Neural crest cell (in vitro differentiated cells): ENCODE measurements around the gene BORCS5. TPM values are rescaled to one million over a fixed set of nuclear protein-coding genes. Genes with fewer than 3 reads are reported as not detected.

Experiments
- DNase-seq: peaks from one replicate; pipeline ENCODE4 v3.0.0; 2021; ENCODE audit warnings: low read depth, mixed read lengths, low spot score
- H3K27ac Mint-ChIP-seq: one replicate; pipeline ENCODE4 v1.8.0; 2021; ENCODE audit warnings: mild to moderate bottlenecking, mixed read lengths; ENCODE audit not compliant: unreplicated experiment
- H3K27me3 Mint-ChIP-seq: 2 replicates; pipeline ENCODE4 v1.8.0; 2021; ENCODE audit warnings: low read depth, mild to moderate bottlenecking, mixed read lengths
- H3K36me3 Mint-ChIP-seq: 2 replicates; pipeline ENCODE4 v1.8.0; 2021; ENCODE audit warnings: low read depth, mild to moderate bottlenecking, mixed read lengths
- H3K4me1 Mint-ChIP-seq: 2 replicates; pipeline ENCODE4 v1.8.0; 2021; ENCODE audit warnings: mixed read lengths
- H3K4me3 Mint-ChIP-seq: one replicate; pipeline ENCODE4 v1.8.0; 2021; ENCODE audit warnings: mild to moderate bottlenecking, mixed read lengths
- H3K9me3 Mint-ChIP-seq: 2 replicates; pipeline ENCODE4 v1.8.0; 2021; ENCODE audit warnings: mixed read lengths
- total RNA-seq: library from RNA; stranded (reverse); gene quantifications from 2 replicates; pipeline ENCODE4 v1.2.1, GENCODE V29; 2021
- TF ChIP-seq, protein P1 (sequence below): fragments of 200-600 bp; sonication (generic); conservative IDR thresholded peaks from 2 replicates; pipeline ENCODE4 v1.5.0; 2021; ENCODE audit warnings: antibody characterized with exemption, mild to moderate bottlenecking

Gene BORCS5
- total RNA-seq, 1 donor from 2014 or later, result 15.0 TPM

DNA sequence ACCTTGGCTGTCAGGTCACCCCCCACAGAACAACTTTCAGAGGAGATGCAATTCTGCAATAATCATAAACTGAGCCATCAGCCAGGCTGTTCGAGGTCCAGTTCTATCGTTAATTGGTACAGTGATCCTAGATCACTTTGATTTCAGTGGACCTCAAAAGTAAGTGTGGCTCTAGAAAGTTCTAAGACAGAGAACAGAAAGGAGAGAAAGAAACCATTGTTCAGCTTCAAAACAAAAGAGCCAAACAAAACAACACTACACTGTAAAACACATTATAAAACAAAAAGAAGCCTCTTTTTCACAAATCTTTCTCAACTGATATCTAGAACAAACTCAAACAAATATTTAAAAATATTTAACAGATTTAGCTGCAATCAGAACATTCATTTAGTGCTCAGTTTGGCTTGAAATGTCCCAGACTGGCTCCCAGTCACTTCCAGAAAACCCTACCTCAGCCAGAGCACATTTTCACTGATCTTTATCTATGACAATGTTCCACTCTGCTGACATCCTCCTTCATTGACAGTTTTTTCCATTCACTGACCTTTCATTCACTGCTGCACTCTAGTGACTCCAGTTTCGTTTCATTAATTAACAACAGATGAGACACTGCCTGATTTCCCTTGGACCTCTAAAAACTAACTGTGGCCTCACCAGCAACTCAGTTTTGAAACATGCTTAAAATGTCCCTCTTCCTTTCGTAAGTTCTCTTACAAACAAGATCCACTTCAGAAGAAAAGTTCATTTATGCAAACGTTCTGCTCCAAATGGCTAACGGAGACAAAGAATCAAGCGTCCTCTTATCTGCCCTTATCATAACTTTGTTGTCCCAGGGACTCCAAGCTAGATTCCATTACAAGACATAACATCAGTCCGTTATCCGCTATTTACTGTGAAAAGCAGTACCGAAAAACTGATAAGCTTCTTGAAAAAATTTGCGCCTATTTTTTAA, 148.9 kb downstream of the BORCS5 start:
- H3K27ac Mint-ChIP-seq, result peak overlapping the region; percentile 87
- H3K27me3 Mint-ChIP-seq, result no peaks in the 10 kb centered on the region
- TF ChIP-seq, protein P1, sequence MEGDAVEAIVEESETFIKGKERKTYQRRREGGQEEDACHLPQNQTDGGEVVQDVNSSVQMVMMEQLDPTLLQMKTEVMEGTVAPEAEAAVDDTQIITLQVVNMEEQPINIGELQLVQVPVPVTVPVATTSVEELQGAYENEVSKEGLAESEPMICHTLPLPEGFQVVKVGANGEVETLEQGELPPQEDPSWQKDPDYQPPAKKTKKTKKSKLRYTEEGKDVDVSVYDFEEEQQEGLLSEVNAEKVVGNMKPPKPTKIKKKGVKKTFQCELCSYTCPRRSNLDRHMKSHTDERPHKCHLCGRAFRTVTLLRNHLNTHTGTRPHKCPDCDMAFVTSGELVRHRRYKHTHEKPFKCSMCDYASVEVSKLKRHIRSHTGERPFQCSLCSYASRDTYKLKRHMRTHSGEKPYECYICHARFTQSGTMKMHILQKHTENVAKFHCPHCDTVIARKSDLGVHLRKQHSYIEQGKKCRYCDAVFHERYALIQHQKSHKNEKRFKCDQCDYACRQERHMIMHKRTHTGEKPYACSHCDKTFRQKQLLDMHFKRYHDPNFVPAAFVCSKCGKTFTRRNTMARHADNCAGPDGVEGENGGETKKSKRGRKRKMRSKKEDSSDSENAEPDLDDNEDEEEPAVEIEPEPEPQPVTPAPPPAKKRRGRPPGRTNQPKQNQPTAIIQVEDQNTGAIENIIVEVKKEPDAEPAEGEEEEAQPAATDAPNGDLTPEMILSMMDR, result no peak
- H3K4me3 Mint-ChIP-seq, result peak overlapping the region; percentile 32
- no peak for DNase-seq
- peaks cover 3% of the 10 kb centered on the region for H3K36me3 Mint-ChIP-seq
- H3K9me3 Mint-ChIP-seq, result no peaks in the 10 kb centered on the region
- H3K4me1 Mint-ChIP-seq, result peaks cover 34% of the 10 kb centered on the region

DNA sequence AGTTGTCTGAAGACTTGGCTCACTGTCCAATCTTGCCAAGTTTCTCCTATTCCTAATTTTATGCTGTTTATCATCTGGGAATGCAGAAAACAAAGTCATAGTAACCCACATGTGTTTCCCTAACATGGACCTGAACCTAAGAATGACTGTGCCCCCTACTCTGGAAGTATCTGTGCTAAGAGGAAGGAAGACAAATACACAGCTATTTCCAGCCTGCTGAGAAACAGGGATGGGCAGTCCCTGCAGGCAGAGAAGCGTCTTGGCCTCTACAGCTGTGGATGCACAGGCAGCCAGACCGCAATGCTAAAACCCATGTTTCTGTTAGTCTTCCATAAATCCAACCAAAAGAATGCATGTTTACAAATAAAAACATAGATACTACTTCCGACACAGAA, 149.6 kb downstream of the BORCS5 start:
- no peak for DNase-seq
- no peaks in the 10 kb centered on the region for H3K9me3 Mint-ChIP-seq
- TF ChIP-seq, protein P1, result no peak
- H3K27ac Mint-ChIP-seq, result peak overlapping the region; percentile 54
- H3K27me3 Mint-ChIP-seq, result no peaks in the 10 kb centered on the region
- peaks cover 3% of the 10 kb centered on the region for H3K36me3 Mint-ChIP-seq
- H3K4me3 Mint-ChIP-seq, result peak overlapping the region; percentile 32
- peaks cover 27% of the 10 kb centered on the region for H3K4me1 Mint-ChIP-seq

DNA sequence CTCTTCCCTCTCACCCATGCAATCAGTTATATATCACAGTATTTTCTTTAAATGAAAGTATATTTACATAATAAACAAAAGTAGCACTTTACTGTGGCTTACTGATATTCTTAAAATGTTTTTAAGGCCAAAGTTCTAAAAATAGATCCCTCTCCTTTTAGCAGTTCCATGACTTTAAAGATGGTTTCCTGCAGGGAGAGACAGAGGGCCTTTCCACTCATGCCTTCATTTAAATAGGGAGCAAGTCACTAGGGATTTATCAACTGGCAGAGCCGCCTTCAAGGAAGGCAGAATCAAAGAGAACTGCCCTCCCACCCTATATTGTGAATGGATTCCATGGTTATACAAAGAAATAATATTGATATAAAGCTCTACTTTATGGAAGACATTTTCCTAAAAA, 150.2 kb downstream of the BORCS5 start:
- no peak overlapping the region for H3K27ac Mint-ChIP-seq

DNA sequence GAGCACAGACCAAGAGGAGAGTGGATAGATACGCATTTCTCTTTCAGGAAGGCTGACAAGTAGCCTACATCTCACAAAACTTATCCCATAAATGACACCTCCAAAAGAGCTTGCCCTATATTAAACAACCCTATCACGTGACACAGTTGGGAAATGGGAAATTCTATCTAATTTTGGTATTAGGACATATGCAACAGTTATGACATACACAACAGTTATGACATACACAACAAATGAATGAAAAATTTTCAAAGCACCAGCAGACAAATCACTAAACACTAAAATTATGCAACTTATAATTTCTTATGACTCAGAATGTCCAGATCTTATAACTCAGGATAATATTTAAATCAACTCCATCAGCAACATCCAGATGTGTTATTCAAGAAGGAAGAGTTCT, 151.7 kb downstream of the BORCS5 start:
- DNase-seq, result no peak
- H3K4me3 Mint-ChIP-seq, result no peak overlapping the region
- no peaks in the 10 kb centered on the region for H3K27me3 Mint-ChIP-seq
- TF ChIP-seq, protein P1, result no peak
- H3K27ac Mint-ChIP-seq, result no peak overlapping the region
- H3K36me3 Mint-ChIP-seq, result no peaks in the 10 kb centered on the region
- H3K4me1 Mint-ChIP-seq, result peaks cover 27% of the 10 kb centered on the region
- no peaks in the 10 kb centered on the region for H3K9me3 Mint-ChIP-seq

More for the DNA sequence above, 150.2 kb downstream of the BORCS5 start:
- H3K9me3 Mint-ChIP-seq, result no peaks in the 10 kb centered on the region
- peaks cover 3% of the 10 kb centered on the region for H3K36me3 Mint-ChIP-seq
- peaks cover 27% of the 10 kb centered on the region for H3K4me1 Mint-ChIP-seq
- no peak for DNase-seq
- H3K4me3 Mint-ChIP-seq, result no peak overlapping the region
- TF ChIP-seq, protein P1, result no peak
- no peaks in the 10 kb centered on the region for H3K27me3 Mint-ChIP-seq

- Mint-ChIP-seq H3K36me3 (no peaks in the 10 kb centered on the region), H3K9me3 (no peaks in the 10 kb centered on the region), H3K4me1 (peaks cover 35% of the 10 kb centered on the region), H3K27ac (no peak overlapping the region), H3K27me3 (no peaks in the 10 kb centered on the region), H3K4me3 (no peak overlapping the region)
- no peak for DNase-seq
- TF ChIP-seq, protein P1, result no peak
These were observed 153.3 kb downstream of the BORCS5 start for GRCh38 chr12:12510141-12510540.
